T-helper 1 cell treated with Interleukin-12 subunit alpha and Interleukin-12 subunit beta and Interleukin-4 antibody, amounts not matched to agents 30 μg/mL and 1 μg/mL, for 36 hours (primary cell): ENCODE measurements around the gene PIH1D1.

Source experiments
- H3K27ac Mint-ChIP-seq: one replicate; pipeline ENCODE4 v1.8.0; 2021; ENCODE audit warnings: mild to moderate bottlenecking, mixed read lengths
- H3K27me3 Mint-ChIP-seq: one replicate; pipeline ENCODE4 v1.8.0; 2021; ENCODE audit warnings: low read depth, mixed read lengths
- H3K36me3 Mint-ChIP-seq: one replicate; pipeline ENCODE4 v1.8.0; 2021; ENCODE audit warnings: low read depth, mixed read lengths
- H3K4me1 Mint-ChIP-seq: one replicate; pipeline ENCODE4 v1.8.0; 2021; ENCODE audit warnings: low read depth, mixed read lengths
- H3K4me3 Mint-ChIP-seq: one replicate; pipeline ENCODE4 v1.8.0; 2021; ENCODE audit warnings: mild to moderate bottlenecking, moderate library complexity, mixed read lengths
- H3K9me3 Mint-ChIP-seq: one replicate; pipeline ENCODE4 v1.8.0; 2021; ENCODE audit warnings: mixed read lengths

PIH1D1 gene

GRCh38 chr19:49427855-49428546 lies 23.6 kb downstream of the PIH1D1 start:
- no peak overlapping the region for H3K27ac Mint-ChIP-seq
- no peak overlapping the region for H3K4me3 Mint-ChIP-seq
- peaks cover 41% of the 10 kb centered on the region for H3K4me1 Mint-ChIP-seq
- H3K36me3 Mint-ChIP-seq = peaks cover 10% of the 10 kb centered on the region
- H3K27me3 Mint-ChIP-seq = peaks cover 95% of the 10 kb centered on the region
- no peaks in the 10 kb centered on the region for H3K9me3 Mint-ChIP-seq

DNA sequence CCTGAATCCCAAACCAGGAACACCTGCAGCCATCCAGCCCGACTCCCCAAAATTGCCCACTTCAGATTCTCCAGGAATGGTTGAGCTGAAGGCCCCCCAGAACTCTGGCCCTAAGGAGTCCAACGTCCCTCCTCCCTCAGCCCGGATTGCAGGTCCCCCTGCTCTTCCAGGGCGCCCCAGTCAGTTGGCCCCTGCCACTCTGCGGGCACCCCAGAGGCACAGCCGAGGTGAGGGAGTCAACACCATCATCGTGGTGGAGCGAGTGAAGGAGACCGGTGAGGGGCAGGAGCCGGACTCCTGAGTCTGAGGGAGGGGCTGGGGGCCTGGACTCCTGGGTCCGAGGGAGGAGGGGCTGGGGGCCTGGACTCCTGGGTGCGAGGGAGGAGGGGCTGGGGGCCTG lies 24.3 kb downstream of the PIH1D1 start:
- Mint-ChIP-seq H3K36me3 (peaks cover 10% of the 10 kb centered on the region), H3K27me3 (peaks cover 94% of the 10 kb centered on the region)

GRCh38 chr19:49425922-49426592 lies 25.6 kb downstream of the PIH1D1 start:
- H3K36me3 Mint-ChIP-seq = peaks cover 10% of the 10 kb centered on the region
- no peak overlapping the region for H3K4me3 Mint-ChIP-seq
- H3K27me3 Mint-ChIP-seq = peaks cover 97% of the 10 kb centered on the region
- no peaks in the 10 kb centered on the region for H3K9me3 Mint-ChIP-seq
- no peak overlapping the region for H3K27ac Mint-ChIP-seq
- H3K4me1 Mint-ChIP-seq = peaks cover 53% of the 10 kb centered on the region

More for the DNA sequence above, 24.3 kb downstream of the PIH1D1 start:
- Mint-ChIP-seq H3K4me3 (no peak overlapping the region), H3K27ac (no peak overlapping the region), H3K9me3 (no peaks in the 10 kb centered on the region), H3K4me1 (peaks cover 46% of the 10 kb centered on the region)

GRCh38 chr19:49425178-49425577 lies 26.4 kb downstream of the PIH1D1 start, which contains the start of gene GFY:
TSS of gene GFY (plus strand) at chr19:49425388. CDS start at chr19:49426431, 1,043 bp downstream.
- peaks cover 10% of the 10 kb centered on the region for H3K36me3 Mint-ChIP-seq
- peak within 1 kb of the TSS; percentile 15 for H3K27ac Mint-ChIP-seq
- peaks cover 97% of the 10 kb centered on the region for H3K27me3 Mint-ChIP-seq
- no peaks in the 10 kb centered on the region for H3K9me3 Mint-ChIP-seq
- no peak within 1 kb of the TSS for H3K4me3 Mint-ChIP-seq
- H3K4me1 Mint-ChIP-seq = peaks cover 52% of the 10 kb centered on the region

GRCh38 chr19:49423985-49424303 lies 27.7 kb downstream of the PIH1D1 start:
- Mint-ChIP-seq H3K27ac (no peak overlapping the region), H3K36me3 (peaks cover 10% of the 10 kb centered on the region), H3K27me3 (peaks cover 97% of the 10 kb centered on the region), H3K9me3 (no peaks in the 10 kb centered on the region), H3K4me1 (peaks cover 49% of the 10 kb centered on the region), H3K4me3 (peak overlapping the region; percentile 59)

- Mint-ChIP-seq H3K36me3 (peaks cover 8% of the 10 kb centered on the region), H3K4me1 (peaks cover 46% of the 10 kb centered on the region), H3K4me3 (peak within 1 kb of the TSS; percentile 83), H3K9me3 (no peaks in the 10 kb centered on the region), H3K27ac (peak within 1 kb of the TSS; percentile 52), H3K27me3 (peaks cover 96% of the 10 kb centered on the region)
Measured at GRCh38 chr19:49423071-49423984, 28.3 kb downstream of the PIH1D1 start, which contains the start of gene PTH2. TSS of gene PTH2 (minus strand) at chr19:49423441. CDS start at chr19:49423339, 102 bp downstream.

- peaks cover 42% of the 10 kb centered on the region for H3K4me1 Mint-ChIP-seq
Measured at GRCh38 chr19:49422407-49423070, 29.1 kb downstream of the PIH1D1 start.

GRCh38 chr19:49421878-49422202 lies 29.8 kb downstream of the PIH1D1 start:
- Mint-ChIP-seq H3K36me3 (peaks cover 6% of the 10 kb centered on the region), H3K27me3 (peaks cover 92% of the 10 kb centered on the region), H3K27ac (no peak overlapping the region), H3K4me1 (peaks cover 37% of the 10 kb centered on the region), H3K4me3 (peak overlapping the region; percentile 62), H3K9me3 (no peaks in the 10 kb centered on the region)

More at GRCh38 chr19:49422407-49423070, 29.1 kb downstream of the PIH1D1 start:
- peaks cover 8% of the 10 kb centered on the region for H3K36me3 Mint-ChIP-seq
- peak overlapping the region; percentile 83 for H3K4me3 Mint-ChIP-seq
- H3K9me3 Mint-ChIP-seq = no peaks in the 10 kb centered on the region
- no peak overlapping the region for H3K27ac Mint-ChIP-seq
- peaks cover 95% of the 10 kb centered on the region for H3K27me3 Mint-ChIP-seq

- no peaks in the 10 kb centered on the region for H3K9me3 Mint-ChIP-seq
- H3K27ac Mint-ChIP-seq = no peak overlapping the region
Measured at GRCh38 chr19:49421039-49421877, 30.4 kb downstream of the PIH1D1 start.

DNA sequence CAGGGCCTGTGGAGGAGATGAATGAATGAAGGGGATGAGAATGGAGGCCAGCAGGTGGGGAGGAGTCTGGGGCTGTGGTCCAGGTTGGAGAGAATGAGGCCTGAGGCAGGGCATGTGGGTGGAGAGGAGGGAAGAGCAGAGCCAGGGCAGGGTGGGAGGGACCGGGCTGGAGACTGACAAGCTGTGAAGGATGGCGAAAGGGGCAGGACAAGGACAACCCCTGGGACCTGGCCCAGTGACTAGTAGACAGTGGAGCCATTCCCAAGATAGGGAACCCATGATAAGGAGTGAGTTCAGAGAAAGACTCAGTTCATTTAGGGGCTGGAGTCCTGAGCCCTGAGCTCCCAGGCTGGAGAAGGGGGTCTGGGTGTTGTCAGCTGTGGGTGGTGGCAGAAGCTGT lies 31.4 kb downstream of the PIH1D1 start:
- no peak overlapping the region for H3K27ac Mint-ChIP-seq

More at GRCh38 chr19:49421039-49421877, 30.4 kb downstream of the PIH1D1 start:
- Mint-ChIP-seq H3K4me3 (peak overlapping the region; percentile 62), H3K27me3 (peaks cover 87% of the 10 kb centered on the region), H3K4me1 (peaks cover 32% of the 10 kb centered on the region), H3K36me3 (peaks cover 4% of the 10 kb centered on the region)

DNA sequence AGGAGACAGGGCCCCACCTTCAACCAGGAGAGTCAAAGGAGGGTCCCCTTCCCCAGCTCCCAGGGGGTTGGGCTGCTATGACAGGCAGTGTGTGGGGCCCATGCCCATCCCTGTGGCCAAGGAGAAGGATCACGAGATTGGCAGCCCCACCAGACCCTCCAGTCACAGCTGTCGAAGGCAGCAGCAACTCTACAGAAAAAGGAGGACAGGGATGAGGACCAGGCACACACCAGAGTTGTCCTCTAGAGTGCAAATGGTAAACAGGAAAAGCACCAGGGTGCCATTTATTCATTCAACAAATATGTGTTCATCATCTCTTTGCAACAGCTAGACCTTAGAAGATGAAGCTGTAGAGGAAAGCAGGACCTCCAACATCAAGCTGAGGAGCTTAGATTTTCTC lies 32.4 kb downstream of the PIH1D1 start:
- Mint-ChIP-seq H3K4me1 (peaks cover 23% of the 10 kb centered on the region), H3K36me3 (peaks cover 4% of the 10 kb centered on the region), H3K27me3 (peaks cover 73% of the 10 kb centered on the region), H3K9me3 (no peaks in the 10 kb centered on the region), H3K27ac (no peak overlapping the region), H3K4me3 (no peak overlapping the region)

More for the DNA sequence above, 31.4 kb downstream of the PIH1D1 start:
- Mint-ChIP-seq H3K4me1 (peaks cover 28% of the 10 kb centered on the region), H3K4me3 (no peak overlapping the region), H3K27me3 (peaks cover 83% of the 10 kb centered on the region), H3K9me3 (no peaks in the 10 kb centered on the region), H3K36me3 (peaks cover 4% of the 10 kb centered on the region)

DNA sequence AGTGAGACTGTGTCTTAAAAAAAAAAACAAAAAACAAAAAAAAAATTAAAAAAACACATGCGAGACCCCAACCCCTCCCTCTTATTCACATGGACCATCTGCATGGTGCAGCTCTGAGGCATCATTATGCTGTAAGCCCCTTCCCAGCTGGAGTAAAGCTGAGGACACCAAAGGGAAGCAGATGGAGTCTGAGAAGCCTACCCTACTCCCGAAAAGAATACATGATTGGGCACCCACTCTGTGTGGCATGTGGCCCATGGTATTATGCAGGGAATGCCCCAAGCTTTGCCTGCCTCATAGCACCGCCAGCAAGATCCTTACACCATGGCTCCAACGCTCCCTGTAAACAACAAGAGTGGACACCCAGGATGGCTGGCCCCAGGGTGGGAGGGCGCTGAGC lies 33.1 kb downstream of the PIH1D1 start:
- Mint-ChIP-seq H3K27ac (no peak overlapping the region), H3K4me1 (peaks cover 17% of the 10 kb centered on the region), H3K27me3 (peaks cover 66% of the 10 kb centered on the region), H3K9me3 (no peaks in the 10 kb centered on the region), H3K4me3 (no peak overlapping the region), H3K36me3 (peaks cover under 1% of the 10 kb centered on the region)

- Mint-ChIP-seq H3K4me3 (no peak overlapping the region), H3K27ac (no peak overlapping the region)
Measured at GRCh38 chr19:49417088-49417487, 34.5 kb downstream of the PIH1D1 start.

More at GRCh38 chr19:49417088-49417487, 34.5 kb downstream of the PIH1D1 start:
- Mint-ChIP-seq H3K9me3 (no peaks in the 10 kb centered on the region), H3K27me3 (peaks cover 55% of the 10 kb centered on the region), H3K36me3 (no peaks in the 10 kb centered on the region), H3K4me1 (peaks cover 13% of the 10 kb centered on the region)
